ENCODE data around the gene TMEM181. TPM values are rescaled to one million over a fixed set of nuclear protein-coding genes. Genes with fewer than 3 reads are reported as not detected.
"Not testable (repeated sequence)": the region's sequence is repeated elsewhere in the genome, so short reads cannot be mapped to it uniquely, and the experiment has no call there.

The TMEM181 gene
- total and polyA plus RNA-seq, 5 experiments from 2014 or later, result 3.9 to 16.9 (median 4.6) TPM

DNA sequence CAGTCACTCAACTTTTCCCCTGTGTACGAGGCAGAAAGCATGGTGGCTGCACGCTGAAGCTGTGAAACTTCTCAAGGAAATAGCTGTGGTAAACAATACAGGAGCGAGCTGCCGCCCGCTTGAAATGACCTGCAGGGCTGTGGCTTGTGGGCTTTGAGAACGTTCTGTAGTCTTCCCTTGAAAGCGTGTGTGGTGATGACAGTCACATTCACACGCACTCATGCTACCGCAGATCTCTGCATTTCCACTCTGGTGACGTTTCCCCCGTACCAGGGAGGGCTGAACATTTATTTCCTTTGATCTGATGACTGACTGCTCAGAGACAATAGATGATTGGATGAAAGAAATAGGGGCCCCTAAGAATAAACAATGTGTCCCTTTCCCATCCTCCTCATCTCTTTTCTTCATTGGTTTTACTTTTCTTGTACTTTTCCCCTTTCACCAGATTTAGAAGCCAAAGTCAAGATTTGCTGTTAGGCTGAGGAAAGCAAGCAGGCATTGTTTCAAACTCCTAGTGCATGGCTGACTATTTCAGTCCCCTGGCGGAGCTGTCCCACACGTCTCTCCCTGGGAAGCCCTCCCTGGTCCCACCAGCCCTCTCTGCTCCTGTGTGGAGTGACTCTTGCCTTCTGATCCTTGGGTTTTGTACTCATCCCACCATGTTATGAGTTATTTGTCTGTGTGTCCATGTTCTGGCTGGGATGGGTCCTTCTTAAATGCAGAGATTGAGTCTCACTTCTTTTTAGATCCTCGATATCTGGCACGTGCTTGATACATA, 93.9 kb downstream of the TMEM181 start:
- Mint-ChIP-seq H3K27me3 (peaks cover 0 to 2% (median 0%) of the 10 kb centered on the region in 5 donors), H3K36me3 (peaks cover 0 to 8% (median 0%) of the 10 kb centered on the region in 3 donors), H3K27ac (peak overlapping the region; percentile 90 to 100 (median 99)), H3K4me3 (peak overlapping the region; percentile 70 to 89 (median 82)), H3K4me1 (peaks cover 23 to 75% (median 66%) of the 10 kb centered on the region in 4 donors), H3K9me3 (no peaks in the 10 kb centered on the region)
- ATAC-seq, result peak; percentile 76 to 80
- POLR2A ChIA-PET, result interaction anchor here (0.5 to 6.0 kb wide), 14 partner anchors 9 to 775 kb away, joined by 3 to 55 read pairs (median 4); partner anchors contain the start of gene DYNLT1
- DNase-seq, result peak; percentile 63 to 99 (median 94)

DNA sequence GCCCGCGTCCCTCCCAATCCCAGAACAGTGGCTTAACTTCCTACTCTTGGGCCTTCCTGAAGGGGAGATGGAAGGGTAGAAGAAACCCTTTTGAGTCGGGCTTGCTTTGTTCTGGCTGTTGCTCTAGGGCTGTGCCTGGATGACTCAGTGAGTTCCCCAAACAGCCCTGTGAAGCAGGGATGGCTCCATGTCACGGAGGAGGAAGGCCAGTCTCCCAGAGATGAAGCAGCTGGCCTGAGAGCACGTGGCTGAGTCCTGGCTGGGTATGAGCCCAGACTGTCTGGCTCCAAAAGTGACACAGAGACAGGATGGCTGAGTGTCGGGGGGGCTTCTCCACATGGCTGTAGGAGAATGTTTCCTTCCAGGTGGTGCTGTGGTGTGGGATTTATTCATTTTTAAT, 94.6 kb downstream of the TMEM181 start:
- ATAC-seq, result no peak
- no peak for DNase-seq
- Mint-ChIP-seq H3K9me3 (no peaks in the 10 kb centered on the region), H3K27me3 (peaks cover 0 to 2% (median 0%) of the 10 kb centered on the region in 5 donors), H3K36me3 (peaks cover 0 to 8% (median 0%) of the 10 kb centered on the region in 3 donors), H3K4me3 (peak overlapping the region; percentile 64 to 89 (median 82)), H3K4me1 (peaks cover 20 to 74% (median 61%) of the 10 kb centered on the region in 4 donors), H3K27ac (peak overlapping the region; percentile 90 to 100 (median 99))
- POLR2A ChIA-PET, result interaction anchor here (1.0 to 6.0 kb wide), 5 partner anchors 8 to 215 kb away, joined by 3 to 55 read pairs (median 4); partner anchors contain the start of gene DYNLT1

DNA sequence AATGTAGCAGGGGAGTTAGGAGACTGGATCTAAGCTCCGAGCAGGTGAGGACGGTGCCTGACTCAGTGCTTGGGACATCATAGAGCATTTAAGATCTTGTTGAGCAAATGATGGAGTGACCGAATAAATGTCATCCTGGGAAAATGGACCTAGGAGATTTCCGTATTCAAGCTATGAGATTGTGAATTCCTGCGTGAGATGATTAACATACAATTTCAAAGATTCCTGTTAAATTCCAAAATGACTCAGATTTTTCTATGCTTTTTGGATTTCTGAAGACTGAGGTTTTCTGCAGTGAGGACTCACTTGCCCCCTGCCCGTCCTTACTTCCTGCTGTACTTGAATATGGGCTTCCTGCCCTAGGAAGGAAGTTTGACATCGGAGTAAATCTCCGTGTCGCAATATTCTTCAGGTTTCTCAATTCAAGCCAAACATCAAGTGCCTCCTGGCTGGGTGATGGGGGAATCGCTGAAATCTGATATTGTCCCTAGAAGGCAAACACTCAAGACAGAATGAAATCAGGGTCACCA, 95.1 kb downstream of the TMEM181 start:
- H3K27me3 Mint-ChIP-seq, result no peaks in the 10 kb centered on the region
- DNase-seq, result peak in 2 of 10 donors; percentile 27 to 41
- POLR2A ChIA-PET, result interaction anchor here (0.6 to 6.0 kb wide), 7 partner anchors 8 to 157 kb away, joined by 3 to 55 read pairs (median 3); partner anchors contain the start of gene DYNLT1

DNA sequence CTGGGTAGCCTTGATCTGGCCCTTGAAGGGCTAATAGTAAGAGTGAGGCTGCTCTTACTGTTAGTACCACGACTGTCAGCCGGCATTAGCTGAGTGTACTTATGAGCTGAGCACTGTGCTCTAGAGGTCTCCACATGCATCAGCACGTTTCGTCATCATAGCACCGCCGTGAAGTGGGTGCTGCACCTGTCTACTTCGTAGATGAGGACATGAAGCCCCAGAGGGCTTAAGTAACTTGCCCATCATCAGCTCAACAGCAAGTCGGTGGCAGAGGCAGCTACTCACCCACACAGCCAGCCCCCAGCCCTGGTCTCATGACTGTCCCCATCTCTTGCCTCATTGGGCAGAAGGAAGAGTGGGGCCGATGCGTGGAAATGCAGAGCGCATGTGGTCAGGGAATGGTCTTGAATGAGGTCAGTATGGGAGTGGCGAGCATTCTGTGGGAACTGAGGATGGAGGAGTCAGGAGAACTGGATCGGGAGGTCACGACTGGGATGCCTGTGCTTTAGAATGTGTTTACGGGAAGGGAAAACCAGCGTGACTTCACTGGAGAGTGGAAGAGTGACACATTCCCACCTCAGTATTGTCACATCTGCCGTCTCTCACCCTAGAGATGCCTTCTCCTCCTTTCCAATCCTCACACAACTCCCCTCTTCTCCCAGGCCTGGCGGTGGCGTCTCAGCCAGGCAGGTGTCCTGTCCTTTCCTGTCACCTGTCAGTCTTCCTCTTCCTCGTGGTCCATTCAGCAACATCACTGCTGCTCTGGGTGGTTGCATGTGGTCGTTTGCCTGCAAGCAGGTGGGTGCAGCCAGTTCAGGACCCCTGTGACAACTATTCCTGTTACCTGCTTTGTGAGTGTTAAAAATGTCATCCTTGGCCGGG, 95.9 kb downstream of the TMEM181 start:
- POLR2A ChIA-PET, result interaction anchor here (0.6 to 6.0 kb wide), 6 partner anchors 7 to 156 kb away, joined by 3 to 55 read pairs (median 3); partner anchors contain the start of gene DYNLT1

More for the DNA sequence above, 95.1 kb downstream of the TMEM181 start:
- Mint-ChIP-seq H3K9me3 (no peaks in the 10 kb centered on the region), H3K36me3 (peaks cover 0 to 6% (median 0%) of the 10 kb centered on the region in 3 donors), H3K4me3 (peak overlapping the region; percentile 64 to 89 (median 82)), H3K27ac (peak overlapping the region; percentile 90 to 100 (median 99)), H3K4me1 (peaks cover 17 to 74% (median 56%) of the 10 kb centered on the region in 4 donors)
- no peak for ATAC-seq

DNA sequence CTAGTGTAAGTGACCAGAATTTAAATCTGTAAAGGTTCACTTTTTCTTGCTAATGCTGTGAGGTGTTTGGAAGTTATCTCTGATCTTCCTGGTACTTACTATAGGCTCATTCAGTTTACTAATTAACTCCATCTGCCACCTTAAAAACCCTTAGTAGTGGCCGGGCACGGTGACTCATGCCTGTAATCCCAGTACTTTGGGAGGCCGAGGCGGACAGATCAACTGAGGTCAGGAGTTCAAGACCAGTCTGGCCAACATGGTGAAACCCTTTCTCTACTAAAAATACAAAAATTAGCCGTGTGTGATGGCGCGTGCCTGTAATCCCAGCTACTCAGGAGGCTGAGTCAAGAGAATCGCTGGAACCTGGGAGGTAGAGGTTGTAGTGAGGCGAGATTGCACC, 97.1 kb downstream of the TMEM181 start:
- ATAC-seq, POLR2A ChIA-PET, H3K27me3 Mint-ChIP-seq, DNase-seq, H3K36me3 Mint-ChIP-seq, H3K9me3 Mint-ChIP-seq: not testable (repeated sequence)
- Mint-ChIP-seq H3K4me1 (peaks cover 17 to 72% (median 59%) of the 10 kb centered on the region in 4 donors), H3K27ac (peak overlapping the region in 7 of 10 donors; percentile 10 to 100 (median 99)), H3K4me3 (peak overlapping the region in 2 of 10 donors; percentile 13 to 32)

More for the DNA sequence above, 95.9 kb downstream of the TMEM181 start:
- DNase-seq (no peak), ATAC-seq (no peak)
- Mint-ChIP-seq H3K4me1 (peaks cover 17 to 76% (median 61%) of the 10 kb centered on the region in 4 donors), H3K4me3 (peak overlapping the region; percentile 64 to 89 (median 82)), H3K27me3 (no peaks in the 10 kb centered on the region), H3K9me3 (no peaks in the 10 kb centered on the region), H3K36me3 (peaks cover 0 to 6% (median 0%) of the 10 kb centered on the region in 3 donors), H3K27ac (peak overlapping the region; percentile 90 to 100 (median 99))

DNA sequence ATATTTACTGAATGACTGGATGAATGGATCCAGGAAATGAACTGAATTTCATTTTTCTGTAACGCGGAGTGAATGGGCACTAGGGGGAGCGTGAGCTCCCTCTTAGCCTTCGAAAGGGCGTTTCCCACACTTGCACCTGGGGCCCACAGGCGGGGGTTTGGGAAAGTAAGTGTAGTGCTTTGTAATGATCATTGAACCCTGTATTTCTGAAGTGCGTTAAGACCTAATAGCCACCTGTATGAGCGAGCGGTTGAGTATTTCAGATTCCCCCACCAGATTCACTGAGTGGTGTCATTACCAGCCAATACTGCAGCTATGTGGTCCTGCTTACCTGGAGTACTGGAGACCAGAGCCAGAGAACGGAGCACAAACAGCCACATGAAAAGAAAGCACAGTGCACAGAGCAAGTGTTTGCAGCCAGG, 100.5 kb downstream of the TMEM181 start:
- Mint-ChIP-seq H3K9me3 (no peaks in the 10 kb centered on the region), H3K4me1 (peaks cover 8 to 56% (median 42%) of the 10 kb centered on the region in 4 donors), H3K27me3 (no peaks in the 10 kb centered on the region), H3K27ac (peak overlapping the region in 9 of 10 donors; percentile 14 to 95 (median 90)), H3K4me3 (peak overlapping the region in 9 of 10 donors; percentile 23 to 72 (median 41)), H3K36me3 (peaks cover 0 to 23% (median 6%) of the 10 kb centered on the region in 3 donors)
- POLR2A ChIA-PET, result interaction anchor here (0.6 to 2.4 kb wide), 7 partner anchors 9 to 209 kb away, joined by 3 to 10 read pairs (median 5); partner anchors contain the start of gene DYNLT1
- peak; percentile 65 to 75 for ATAC-seq
- peak in 9 of 10 donors; percentile 27 to 78 (median 58) for DNase-seq

DNA sequence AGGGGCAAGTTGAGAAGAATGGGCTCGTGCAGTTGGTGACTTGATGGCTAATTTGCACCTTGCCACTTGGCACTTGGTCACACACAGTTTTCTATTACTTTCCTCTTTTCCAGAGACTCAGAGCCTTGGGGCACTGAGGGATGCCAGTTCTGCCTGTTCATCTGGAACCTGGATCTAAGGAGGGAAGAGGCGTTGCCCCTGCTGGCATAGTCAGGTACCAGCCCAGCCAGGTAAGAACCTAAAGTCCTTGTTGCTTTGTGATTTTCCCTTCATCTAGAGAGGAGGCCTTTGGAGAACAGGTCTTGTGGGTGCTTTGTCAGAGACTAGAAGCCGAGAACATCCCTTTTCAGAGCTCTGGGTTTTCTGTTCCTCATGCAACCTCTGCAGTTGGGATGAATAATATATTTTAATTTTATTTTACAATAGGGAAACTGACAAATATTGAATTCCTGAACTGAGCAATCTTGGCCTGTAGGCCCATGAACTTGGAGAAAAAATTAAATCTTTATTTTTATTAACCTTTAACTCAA, 101.3 kb downstream of the TMEM181 start:
- no peaks in the 10 kb centered on the region for H3K9me3 Mint-ChIP-seq
- peaks cover 5 to 54% (median 35%) of the 10 kb centered on the region in 4 donors for H3K4me1 Mint-ChIP-seq

DNA sequence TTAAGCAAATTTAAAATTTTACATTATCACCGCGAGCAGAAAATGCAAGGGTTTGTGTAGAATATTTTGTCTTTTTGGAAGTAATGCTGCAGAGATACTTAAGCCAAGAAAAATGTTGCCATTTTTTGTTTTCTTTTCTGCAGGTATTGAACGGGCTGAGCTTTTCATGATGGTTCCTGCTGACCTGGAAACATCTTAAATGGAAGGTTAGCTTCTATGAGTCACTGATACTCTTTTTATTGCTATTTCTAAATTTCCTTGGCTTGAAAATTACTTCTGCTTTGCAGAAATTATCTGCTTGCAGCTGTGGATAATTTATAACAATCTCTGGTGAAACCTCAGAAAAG, 102.7 kb downstream of the TMEM181 start:
- no peaks in the 10 kb centered on the region for H3K9me3 Mint-ChIP-seq
- H3K4me1 Mint-ChIP-seq, result peaks cover 3 to 55% (median 35%) of the 10 kb centered on the region in 4 donors
- DNase-seq (no peak), ATAC-seq (no peak)
- H3K4me3 Mint-ChIP-seq, result peak overlapping the region; percentile 52 to 91 (median 81)
- H3K27ac Mint-ChIP-seq, result peak overlapping the region; percentile 74 to 99 (median 96)
- H3K27me3 Mint-ChIP-seq, result no peaks in the 10 kb centered on the region
- H3K36me3 Mint-ChIP-seq, result peaks cover 11 to 45% (median 19%) of the 10 kb centered on the region in 3 donors
- POLR2A ChIA-PET, result interaction anchor here (0.8 to 2.5 kb wide), 7 partner anchors 8 to 28 kb away, joined by 3 to 10 read pairs (median 5); partner anchors contain the start of genes DYNLT1 and SYTL3

More for the DNA sequence above, 101.3 kb downstream of the TMEM181 start:
- Mint-ChIP-seq H3K27me3 (no peaks in the 10 kb centered on the region), H3K27ac (peak overlapping the region in 7 of 10 donors; percentile 71 to 95 (median 92)), H3K36me3 (peaks cover 1 to 31% (median 11%) of the 10 kb centered on the region in 3 donors), H3K4me3 (peak overlapping the region in 2 of 10 donors; percentile 5 to 66)
- no peak for ATAC-seq
- POLR2A ChIA-PET, result interaction anchor here (1.3 to 1.7 kb wide), 2 partner anchors 10 to 11 kb away, joined by 3 to 6 read pairs; partner anchors contain the start of gene SYTL3
- no peak for DNase-seq

DNA sequence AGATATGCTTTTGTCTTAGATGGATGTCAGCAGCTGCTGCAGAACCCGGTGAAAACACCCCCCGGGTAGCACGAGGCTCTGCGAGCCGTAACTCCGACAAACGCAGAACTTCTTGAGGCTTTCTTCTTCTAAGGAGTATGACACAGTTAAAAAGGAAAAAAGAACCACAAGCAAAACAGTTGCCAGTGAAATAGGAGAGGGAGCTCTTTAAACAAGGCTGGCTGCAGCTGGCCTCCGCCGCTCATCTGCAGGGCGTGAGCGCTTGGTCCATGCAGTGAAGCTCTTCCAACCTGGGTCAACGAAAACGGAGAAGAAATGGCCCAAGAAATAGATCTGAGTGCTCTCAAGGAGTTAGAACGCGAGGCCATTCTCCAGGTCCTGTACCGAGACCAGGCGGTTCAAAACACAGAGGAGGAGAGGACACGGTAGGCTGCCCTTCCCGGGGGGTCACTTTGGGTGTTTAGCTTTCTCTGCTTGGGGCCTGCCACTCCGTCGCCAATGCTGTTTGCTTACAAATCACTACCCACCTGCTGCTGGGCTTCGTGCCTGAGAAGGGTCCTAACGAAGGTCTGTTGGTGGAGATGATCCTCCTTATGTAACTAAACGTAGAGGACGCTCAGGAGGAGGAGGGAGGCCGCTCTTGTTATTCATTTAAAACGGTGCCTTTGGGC, 103.2 kb downstream of the TMEM181 start:
- Mint-ChIP-seq H3K27me3 (no peaks in the 10 kb centered on the region), H3K4me1 (peaks cover 3 to 58% (median 35%) of the 10 kb centered on the region in 4 donors), H3K4me3 (peak overlapping the region; percentile 52 to 91 (median 81)), H3K9me3 (no peaks in the 10 kb centered on the region), H3K36me3 (peaks cover 11 to 48% (median 22%) of the 10 kb centered on the region in 3 donors), H3K27ac (peak overlapping the region; percentile 74 to 99 (median 96))
- ATAC-seq (peak; percentile 65 to 66), DNase-seq (peak in 3 of 10 donors; percentile 33 to 72 (median 71))
- POLR2A ChIA-PET, result interaction anchor here (0.6 to 2.5 kb wide), 8 partner anchors 8 to 61 kb away, joined by 3 to 10 read pairs (median 4); partner anchors contain the start of genes DYNLT1 and SYTL3

DNA sequence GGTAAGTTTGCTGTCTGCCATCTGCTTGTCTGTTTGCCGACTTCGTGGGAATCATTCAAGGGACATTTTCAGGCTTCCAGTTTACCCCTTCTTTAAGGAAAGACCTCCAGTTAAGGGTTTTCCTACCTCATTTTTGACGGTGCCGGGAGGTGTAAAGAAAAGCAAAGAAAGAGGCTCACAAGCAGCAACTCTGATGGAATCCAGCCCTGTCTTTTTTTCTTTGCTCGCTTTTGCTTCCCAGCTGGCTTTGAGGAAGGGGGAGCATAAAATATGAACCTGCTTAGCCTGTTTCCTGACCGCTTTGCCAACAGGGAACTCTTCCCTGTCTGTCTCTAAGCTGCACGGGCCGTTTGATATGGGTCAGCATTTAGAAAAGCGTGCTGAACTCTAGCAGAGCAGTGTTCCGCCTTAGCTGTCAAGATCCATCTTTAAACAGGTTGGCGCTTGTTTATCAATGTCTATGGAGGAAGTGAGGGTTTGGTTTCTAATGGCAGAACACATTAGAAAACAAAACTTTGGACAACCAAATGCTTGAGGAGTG, 103.8 kb downstream of the TMEM181 start:
- ATAC-seq, result no peak

More for the DNA sequence above, 103.8 kb downstream of the TMEM181 start:
- no peak for DNase-seq
- POLR2A ChIA-PET, result interaction anchor here (0.6 to 2.5 kb wide), 6 partner anchors 11 to 208 kb away, joined by 3 to 10 read pairs (median 5); partner anchors contain the start of gene DYNLT1
- Mint-ChIP-seq H3K27me3 (no peaks in the 10 kb centered on the region), H3K9me3 (no peaks in the 10 kb centered on the region), H3K4me1 (peaks cover 6 to 62% (median 37%) of the 10 kb centered on the region in 4 donors), H3K36me3 (peaks cover 15 to 52% (median 25%) of the 10 kb centered on the region in 3 donors), H3K4me3 (peak overlapping the region; percentile 52 to 91 (median 81)), H3K27ac (peak overlapping the region in 9 of 10 donors; percentile 80 to 99 (median 96))
